ENCODE results near the gene ALDH1A2. TPM values are rescaled to one million over a fixed set of nuclear protein-coding genes. Genes with fewer than 3 reads are reported as not detected.

ALDH1A2 gene
- total RNA-seq, 6 donors from 2014 or later = 3.6 to 43.3 (median 6.9) TPM

DNA sequence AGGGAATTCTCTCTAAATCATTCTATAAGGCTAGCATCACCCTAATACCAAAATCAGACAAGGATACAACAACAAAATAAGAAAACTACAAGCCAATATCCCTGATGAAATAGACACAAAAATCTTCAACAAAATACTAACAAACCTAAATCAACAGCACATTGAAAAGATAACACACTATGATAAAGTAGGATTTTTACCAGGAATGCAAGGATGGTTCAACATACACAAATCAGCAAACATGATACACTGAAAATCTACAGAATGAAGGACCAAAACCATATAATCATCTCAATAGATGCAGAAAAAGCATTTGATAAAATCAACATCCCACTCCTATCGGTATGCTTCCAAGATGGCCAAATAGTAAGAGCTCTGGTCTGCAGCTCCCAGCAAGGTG lies 39.5 kb downstream of the ALDH1A2 start:
- 95 to 100% methylated on average over 1 of the region's 1 CpG for WGBS, 2 donors
- DNase-seq = no peak

DNA sequence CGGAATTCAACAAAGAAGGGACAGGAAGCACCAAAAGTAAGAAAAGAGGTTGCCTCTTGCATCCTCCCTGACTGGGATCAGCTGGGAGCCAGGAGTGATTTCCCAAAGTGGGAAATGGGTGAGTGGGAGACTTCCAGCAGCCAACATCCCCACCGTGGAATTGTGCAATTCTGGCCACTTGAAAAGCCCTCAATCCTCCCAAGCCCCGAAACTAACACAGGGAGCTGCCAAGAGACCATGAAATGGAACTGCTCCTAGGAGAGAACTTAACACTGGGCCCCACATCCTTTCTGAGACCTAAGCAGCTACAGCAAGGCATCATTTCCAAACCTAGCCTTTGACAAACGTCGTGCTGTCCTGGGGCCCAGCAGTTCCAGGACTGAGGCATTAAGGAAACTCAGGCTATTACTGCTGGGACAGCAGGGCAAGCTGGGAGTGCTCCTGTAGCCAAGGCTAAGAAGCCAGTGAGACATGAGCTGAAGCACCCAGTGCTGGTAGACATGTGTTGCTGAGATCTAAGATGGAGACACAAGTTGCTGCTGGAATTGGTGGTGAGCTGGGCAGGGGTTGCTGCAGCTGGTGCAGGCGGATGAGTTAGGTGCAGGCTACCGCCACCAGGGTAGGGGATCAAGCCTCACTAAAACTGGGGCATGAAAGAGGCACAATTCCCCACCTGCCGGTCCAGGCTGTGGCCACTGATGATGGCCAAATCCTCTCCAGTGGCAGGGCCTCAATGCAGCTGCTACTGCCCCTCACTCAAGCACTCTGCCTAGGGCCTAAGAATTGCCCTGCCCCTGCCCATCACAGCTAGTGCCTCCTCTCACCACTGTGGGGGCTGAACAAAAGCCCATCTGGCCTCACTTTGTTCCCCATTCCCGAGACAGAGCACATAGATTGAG lies 43.9 kb downstream of the ALDH1A2 start:
- TF ChIP-seq POLR2A (IDR thresholded peaks at IDR 0.05) (no peak), EP300 (IDR thresholded peaks at IDR 0.05) (no peak), POLR2AphosphoS5 (IDR thresholded peaks at IDR 0.05) (no peak)
- TF ChIP-seq, protein P1, sequence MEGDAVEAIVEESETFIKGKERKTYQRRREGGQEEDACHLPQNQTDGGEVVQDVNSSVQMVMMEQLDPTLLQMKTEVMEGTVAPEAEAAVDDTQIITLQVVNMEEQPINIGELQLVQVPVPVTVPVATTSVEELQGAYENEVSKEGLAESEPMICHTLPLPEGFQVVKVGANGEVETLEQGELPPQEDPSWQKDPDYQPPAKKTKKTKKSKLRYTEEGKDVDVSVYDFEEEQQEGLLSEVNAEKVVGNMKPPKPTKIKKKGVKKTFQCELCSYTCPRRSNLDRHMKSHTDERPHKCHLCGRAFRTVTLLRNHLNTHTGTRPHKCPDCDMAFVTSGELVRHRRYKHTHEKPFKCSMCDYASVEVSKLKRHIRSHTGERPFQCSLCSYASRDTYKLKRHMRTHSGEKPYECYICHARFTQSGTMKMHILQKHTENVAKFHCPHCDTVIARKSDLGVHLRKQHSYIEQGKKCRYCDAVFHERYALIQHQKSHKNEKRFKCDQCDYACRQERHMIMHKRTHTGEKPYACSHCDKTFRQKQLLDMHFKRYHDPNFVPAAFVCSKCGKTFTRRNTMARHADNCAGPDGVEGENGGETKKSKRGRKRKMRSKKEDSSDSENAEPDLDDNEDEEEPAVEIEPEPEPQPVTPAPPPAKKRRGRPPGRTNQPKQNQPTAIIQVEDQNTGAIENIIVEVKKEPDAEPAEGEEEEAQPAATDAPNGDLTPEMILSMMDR (IDR thresholded peaks at IDR 0.05) = no peak
- no peaks in the 10 kb centered on the region for H3K27me3 ChIP-seq
- peaks cover 7 to 22% (median 16%) of the 10 kb centered on the region in 4 donors for H3K9me3 ChIP-seq
- DNase-seq (no peak), ATAC-seq (ENCODE audit: low FRiP score in 2 of 2) (no peak)
- no peaks in the 10 kb centered on the region for H3K4me1 ChIP-seq
- H3K36me3 ChIP-seq = no peaks in the 10 kb centered on the region
- H3K4me3 ChIP-seq = no peak overlapping the region
- no peak overlapping the region for H3K27ac ChIP-seq
- 61 to 71% methylated on average over 5 to 9 of the region's 9 CpGs for WGBS, 2 donors

More for the DNA sequence above, 39.5 kb downstream of the ALDH1A2 start:
- Histone ChIP-seq H3K4me3 (no peak overlapping the region), H3K9me3 (peaks cover 9 to 34% (median 28%) of the 10 kb centered on the region in 4 donors), H3K36me3 (no peaks in the 10 kb centered on the region), H3K27ac (no peak overlapping the region), H3K4me1 (no peaks in the 10 kb centered on the region), H3K27me3 (no peaks in the 10 kb centered on the region)
- no peak for ATAC-seq (ENCODE audit: low FRiP score in 2 of 2)
- no peak for TF ChIP-seq POLR2AphosphoS5 (IDR thresholded peaks at IDR 0.05)
- TF ChIP-seq POLR2A (IDR thresholded peaks at IDR 0.05) = no peak
- no peak for TF ChIP-seq EP300 (IDR thresholded peaks at IDR 0.05)
- TF ChIP-seq, protein P1 (IDR thresholded peaks at IDR 0.05) = no peak

DNA sequence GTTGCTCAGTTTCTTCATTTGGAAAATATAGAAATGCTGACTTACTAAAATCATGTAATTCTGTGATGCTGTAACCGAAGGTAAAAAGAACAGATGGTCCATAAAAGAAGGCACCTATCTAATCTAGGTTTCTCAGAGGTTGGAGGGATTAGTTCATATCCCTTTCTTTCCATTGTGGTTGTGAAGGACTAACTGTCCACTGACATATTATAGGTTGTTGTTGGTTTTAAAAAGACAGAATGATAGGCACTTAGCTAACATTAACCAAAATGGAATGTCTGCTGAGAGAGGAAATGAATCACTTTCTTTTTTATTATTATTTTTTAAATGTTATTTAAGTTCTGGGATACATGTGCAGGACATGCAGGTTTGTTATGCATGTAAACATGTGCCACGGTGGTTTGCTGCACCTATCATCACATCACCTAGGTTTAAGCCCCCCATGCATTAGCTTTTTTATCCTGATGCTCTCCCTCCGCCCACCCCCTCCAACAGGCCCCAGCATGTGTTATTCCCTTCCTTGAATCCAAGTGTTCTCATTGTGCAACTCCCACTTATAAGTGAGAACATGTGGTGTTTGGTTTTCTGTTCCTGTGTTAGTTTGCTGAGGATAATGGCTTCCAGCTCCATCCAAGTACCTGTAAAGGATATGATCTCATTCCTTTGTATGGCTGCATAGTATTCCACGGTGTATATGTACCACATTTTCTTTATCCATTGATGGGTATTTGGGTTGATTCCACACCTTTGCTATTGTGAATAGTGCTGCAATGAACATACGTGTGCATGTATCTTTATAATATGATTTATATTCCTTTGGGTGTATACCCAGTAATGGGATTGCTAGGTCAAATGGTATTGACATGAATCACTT lies 45.8 kb downstream of the ALDH1A2 start:
- Histone ChIP-seq H3K27ac (no peak overlapping the region), H3K4me1 (no peaks in the 10 kb centered on the region), H3K9me3 (peaks cover 0 to 7% (median 3%) of the 10 kb centered on the region in 4 donors), H3K27me3 (no peaks in the 10 kb centered on the region), H3K36me3 (no peaks in the 10 kb centered on the region), H3K4me3 (no peak overlapping the region)
- WGBS, 2 donors = 65 to 79% methylated on average over 5 of the region's 5 CpGs
- TF ChIP-seq POLR2A (IDR thresholded peaks at IDR 0.05) (no peak), POLR2AphosphoS5 (IDR thresholded peaks at IDR 0.05) (no peak), EP300 (IDR thresholded peaks at IDR 0.05) (no peak)
- TF ChIP-seq, protein P1 (IDR thresholded peaks at IDR 0.05) = no peak
- no peak for ATAC-seq (ENCODE audit: low FRiP score in 2 of 2)
- DNase-seq = no peak

DNA sequence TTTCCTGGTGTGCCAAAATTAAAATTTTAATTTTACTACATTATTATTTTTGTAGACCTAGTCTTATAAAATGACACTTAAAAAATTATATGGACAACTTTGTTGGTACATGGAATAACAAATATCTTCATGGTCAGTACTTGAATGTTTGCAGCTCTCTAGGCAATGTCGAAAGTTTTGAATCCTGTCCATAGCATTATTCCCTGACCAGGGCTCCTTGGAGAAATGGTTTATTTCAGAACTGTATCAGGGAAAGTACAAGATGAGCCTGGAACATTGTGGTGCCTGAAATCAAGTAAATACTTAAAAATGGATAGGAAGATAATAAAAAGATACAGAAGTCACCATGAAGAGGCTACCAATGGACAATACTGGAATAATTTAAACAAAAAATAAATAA lies 47.6 kb downstream of the ALDH1A2 start:
- Histone ChIP-seq H3K4me1 (no peaks in the 10 kb centered on the region), H3K27ac (no peak overlapping the region), H3K9me3 (no peaks in the 10 kb centered on the region), H3K27me3 (no peaks in the 10 kb centered on the region), H3K4me3 (no peak overlapping the region), H3K36me3 (no peaks in the 10 kb centered on the region)
- DNase-seq (no peak), ATAC-seq (ENCODE audit: low FRiP score in 2 of 2) (no peak)
- 97 to 100% methylated on average over 1 of the region's 1 CpG for WGBS, 2 donors
- TF ChIP-seq POLR2AphosphoS5 (IDR thresholded peaks at IDR 0.05) (no peak), POLR2A (IDR thresholded peaks at IDR 0.05) (no peak), EP300 (IDR thresholded peaks at IDR 0.05) (no peak)
- TF ChIP-seq, protein P1 (IDR thresholded peaks at IDR 0.05) = no peak
